ENCODE data around the gene RAPGEF1. TPM values are rescaled to one million over a fixed set of nuclear protein-coding genes. Genes with fewer than 3 reads are reported as not detected.

RAPGEF1 gene
- total RNA-seq, 1 donor from 2014 or later: 73.1 TPM

DNA sequence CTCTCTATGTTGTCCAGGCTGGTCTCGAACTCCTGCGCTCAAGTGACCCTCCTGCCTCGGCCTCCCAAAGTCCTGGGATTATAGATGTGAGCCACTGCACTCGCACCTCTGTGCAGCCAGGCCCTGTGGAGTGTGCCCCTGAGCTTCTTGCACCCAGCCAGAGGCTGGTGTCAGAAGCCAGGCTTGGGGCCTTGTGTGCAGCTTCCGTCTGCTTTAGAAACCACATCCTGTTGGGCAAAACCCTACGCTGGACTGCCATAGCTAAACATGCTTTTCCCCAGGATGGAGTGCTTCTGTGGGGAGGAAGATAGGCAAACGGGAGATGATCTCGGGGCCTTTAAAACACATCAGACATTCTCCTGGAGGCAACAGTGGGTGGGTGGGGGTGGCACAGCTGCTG is 154.5 kb downstream of the RAPGEF1 start:
- H3K9me3 Mint-ChIP-seq (ENCODE audit: low read depth): no peaks in the 10 kb centered on the region
- no peaks in the 10 kb centered on the region for H3K4me1 Mint-ChIP-seq (ENCODE audit: low read depth)
- no peaks in the 10 kb centered on the region for H3K27me3 Mint-ChIP-seq (ENCODE audit: low read depth)
- H3K36me3 Mint-ChIP-seq (ENCODE audit: low read depth): peaks cover 20% of the 10 kb centered on the region
- no peak overlapping the region for H3K27ac Mint-ChIP-seq (ENCODE audit: unreplicated experiment)
- TF ChIP-seq, protein P1, sequence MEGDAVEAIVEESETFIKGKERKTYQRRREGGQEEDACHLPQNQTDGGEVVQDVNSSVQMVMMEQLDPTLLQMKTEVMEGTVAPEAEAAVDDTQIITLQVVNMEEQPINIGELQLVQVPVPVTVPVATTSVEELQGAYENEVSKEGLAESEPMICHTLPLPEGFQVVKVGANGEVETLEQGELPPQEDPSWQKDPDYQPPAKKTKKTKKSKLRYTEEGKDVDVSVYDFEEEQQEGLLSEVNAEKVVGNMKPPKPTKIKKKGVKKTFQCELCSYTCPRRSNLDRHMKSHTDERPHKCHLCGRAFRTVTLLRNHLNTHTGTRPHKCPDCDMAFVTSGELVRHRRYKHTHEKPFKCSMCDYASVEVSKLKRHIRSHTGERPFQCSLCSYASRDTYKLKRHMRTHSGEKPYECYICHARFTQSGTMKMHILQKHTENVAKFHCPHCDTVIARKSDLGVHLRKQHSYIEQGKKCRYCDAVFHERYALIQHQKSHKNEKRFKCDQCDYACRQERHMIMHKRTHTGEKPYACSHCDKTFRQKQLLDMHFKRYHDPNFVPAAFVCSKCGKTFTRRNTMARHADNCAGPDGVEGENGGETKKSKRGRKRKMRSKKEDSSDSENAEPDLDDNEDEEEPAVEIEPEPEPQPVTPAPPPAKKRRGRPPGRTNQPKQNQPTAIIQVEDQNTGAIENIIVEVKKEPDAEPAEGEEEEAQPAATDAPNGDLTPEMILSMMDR (IDR thresholded peaks at IDR 0.05): no peak
- no peak overlapping the region for H3K4me3 Mint-ChIP-seq (ENCODE audit: unreplicated experiment)
- DNase-seq (ENCODE audit: low spot score): no peak

DNA sequence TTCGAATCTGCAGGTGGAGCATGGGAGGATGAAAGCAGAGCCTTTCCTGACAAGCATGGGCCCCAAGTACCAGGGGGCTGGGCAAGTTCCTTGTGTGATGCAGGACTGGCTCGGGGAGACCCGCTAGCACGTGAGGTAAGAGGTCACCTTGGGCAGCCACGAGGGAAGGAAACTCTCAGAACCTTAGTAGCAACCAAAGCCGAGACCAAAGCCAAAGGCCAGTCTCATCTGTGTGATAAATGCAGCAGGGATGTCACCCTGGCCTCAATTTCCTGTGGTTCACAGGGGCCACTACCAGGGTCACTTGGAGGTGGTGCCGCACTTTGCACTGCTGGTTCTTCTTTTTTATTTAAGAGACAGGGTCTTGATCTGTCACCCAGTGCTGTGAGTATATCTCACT is 155.0 kb downstream of the RAPGEF1 start:
- H3K27ac Mint-ChIP-seq (ENCODE audit: unreplicated experiment): no peak overlapping the region
- TF ChIP-seq, protein P1 (IDR thresholded peaks at IDR 0.05): no peak
- H3K4me3 Mint-ChIP-seq (ENCODE audit: unreplicated experiment): no peak overlapping the region
- no peaks in the 10 kb centered on the region for H3K27me3 Mint-ChIP-seq (ENCODE audit: low read depth)
- no peaks in the 10 kb centered on the region for H3K9me3 Mint-ChIP-seq (ENCODE audit: low read depth)
- peaks cover 20% of the 10 kb centered on the region for H3K36me3 Mint-ChIP-seq (ENCODE audit: low read depth)
- DNase-seq (ENCODE audit: low spot score): no peak
- H3K4me1 Mint-ChIP-seq (ENCODE audit: low read depth): no peaks in the 10 kb centered on the region

DNA sequence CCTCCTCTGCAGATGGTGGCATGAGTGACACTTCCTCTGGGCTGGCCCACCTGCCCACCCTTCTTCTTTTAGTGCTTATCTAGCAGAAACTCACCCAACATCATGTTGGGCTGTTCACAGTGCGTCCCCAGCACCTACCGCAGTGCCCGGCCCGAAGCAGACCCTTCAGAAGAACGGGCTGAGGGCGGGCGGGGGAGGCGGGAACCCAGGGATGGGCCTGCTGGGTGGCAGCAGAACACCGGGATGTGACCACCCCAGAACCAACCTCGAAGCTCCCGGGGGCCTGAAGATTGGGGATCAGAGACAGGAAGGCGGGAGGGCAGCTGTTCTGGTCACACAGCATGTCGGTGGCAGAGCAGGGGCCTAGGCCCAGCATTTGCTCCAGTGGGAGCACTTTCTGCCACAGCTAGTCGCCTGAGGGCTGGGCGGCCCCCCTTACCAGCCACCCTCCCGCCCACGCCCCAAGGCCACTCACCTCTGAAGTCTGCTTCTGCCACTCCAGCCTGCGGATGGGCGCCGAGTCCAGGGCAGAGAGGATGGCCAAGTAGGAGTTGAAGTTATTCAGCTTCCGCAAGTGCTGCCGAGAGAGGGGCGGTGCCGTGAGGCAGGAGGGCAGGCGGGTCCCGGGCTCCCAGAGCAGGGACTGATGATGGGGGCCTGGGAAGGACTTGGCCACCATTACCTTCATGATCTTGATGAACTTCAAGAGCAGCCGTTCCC is 155.9 kb downstream of the RAPGEF1 start:
- TF ChIP-seq, protein P1 (IDR thresholded peaks at IDR 0.05): no peak
- H3K4me1 Mint-ChIP-seq (ENCODE audit: low read depth): no peaks in the 10 kb centered on the region
- DNase-seq (ENCODE audit: low spot score): no peak
- H3K4me3 Mint-ChIP-seq (ENCODE audit: unreplicated experiment): no peak overlapping the region
- no peaks in the 10 kb centered on the region for H3K27me3 Mint-ChIP-seq (ENCODE audit: low read depth)
- no peaks in the 10 kb centered on the region for H3K9me3 Mint-ChIP-seq (ENCODE audit: low read depth)
- no peak overlapping the region for H3K27ac Mint-ChIP-seq (ENCODE audit: unreplicated experiment)
- peaks cover 22% of the 10 kb centered on the region for H3K36me3 Mint-ChIP-seq (ENCODE audit: low read depth)

DNA sequence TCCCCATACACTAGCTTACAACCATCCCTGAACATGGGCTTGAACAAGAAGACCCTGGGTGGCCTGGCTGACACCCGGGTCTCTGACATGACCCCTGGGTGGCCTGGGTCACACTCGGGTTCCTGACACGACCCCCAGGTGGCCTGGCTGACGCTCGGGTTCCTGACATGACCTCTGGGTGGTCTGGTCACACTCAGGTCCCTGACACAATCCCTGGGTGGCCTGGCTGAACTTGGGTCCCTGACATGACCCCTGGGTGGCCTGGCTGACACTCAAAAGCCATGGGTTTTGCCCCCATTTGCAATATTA is 156.6 kb downstream of the RAPGEF1 start:
- H3K4me1 Mint-ChIP-seq (ENCODE audit: low read depth): no peaks in the 10 kb centered on the region
- H3K9me3 Mint-ChIP-seq (ENCODE audit: low read depth): no peaks in the 10 kb centered on the region
- no peak for DNase-seq (ENCODE audit: low spot score)
- H3K27ac Mint-ChIP-seq (ENCODE audit: unreplicated experiment): no peak overlapping the region
- H3K27me3 Mint-ChIP-seq (ENCODE audit: low read depth): no peaks in the 10 kb centered on the region
- H3K36me3 Mint-ChIP-seq (ENCODE audit: low read depth): peaks cover 22% of the 10 kb centered on the region
- H3K4me3 Mint-ChIP-seq (ENCODE audit: unreplicated experiment): no peak overlapping the region
- TF ChIP-seq, protein P1 (IDR thresholded peaks at IDR 0.05): no peak

DNA sequence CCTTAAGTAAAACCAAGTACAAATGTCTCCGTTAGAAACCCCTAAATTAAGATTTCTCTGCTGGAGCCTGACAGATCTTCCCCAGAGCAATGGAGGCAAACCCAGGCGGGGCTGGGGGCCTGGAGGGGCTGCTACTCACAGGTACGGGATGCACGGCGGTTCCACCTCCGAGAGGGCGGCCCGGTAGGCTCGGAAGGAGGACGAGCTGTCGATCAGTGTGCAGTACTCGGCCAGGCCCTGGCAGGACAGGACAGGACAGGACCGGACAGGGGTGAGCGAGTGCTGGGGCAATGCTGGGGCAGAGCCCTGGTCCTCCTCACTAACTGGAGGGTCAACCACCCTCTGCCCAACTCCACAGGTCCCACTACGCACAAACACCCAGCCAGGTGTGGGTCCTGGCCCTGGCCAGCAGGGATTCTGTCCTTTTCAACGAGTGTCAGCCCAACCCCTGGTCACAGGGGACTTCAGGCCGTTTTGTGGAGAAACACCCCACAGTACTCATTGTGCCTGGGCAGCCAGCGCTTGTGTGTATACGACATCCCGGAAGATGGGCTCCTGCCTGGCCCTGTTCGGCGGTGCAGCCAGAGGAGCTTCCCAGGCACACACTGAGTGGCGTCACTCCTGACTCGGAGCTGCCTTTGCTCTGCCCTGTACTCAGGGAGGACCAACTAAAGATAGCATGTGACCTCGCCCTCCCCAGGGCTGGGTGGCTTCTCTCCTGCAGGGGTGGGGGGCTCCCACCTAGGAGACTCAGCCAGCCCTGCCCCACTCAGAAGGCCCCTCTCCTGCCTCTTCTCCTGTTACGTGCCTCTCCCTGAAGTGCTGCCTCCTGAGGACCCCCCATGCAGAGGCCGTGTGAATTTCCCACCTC is 157.2 kb downstream of the RAPGEF1 start:
- Mint-ChIP-seq H3K27ac (ENCODE audit: unreplicated experiment) (no peak overlapping the region), H3K4me3 (ENCODE audit: unreplicated experiment) (no peak overlapping the region), H3K9me3 (ENCODE audit: low read depth) (no peaks in the 10 kb centered on the region), H3K27me3 (ENCODE audit: low read depth) (no peaks in the 10 kb centered on the region), H3K36me3 (ENCODE audit: low read depth) (peaks cover 24% of the 10 kb centered on the region), H3K4me1 (ENCODE audit: low read depth) (no peaks in the 10 kb centered on the region)
- TF ChIP-seq, protein P1 (IDR thresholded peaks at IDR 0.05): no peak
- DNase-seq (ENCODE audit: low spot score): no peak

All from chondrocyte (in vitro differentiated cells).